Ishikawa (cell line): ENCODE results near the gene KCNB1.

ENCODE experiments used
- CEBPB ChIP-seq: IDR thresholded peaks from 2 replicates; pipeline ENCODE4 v1.6.1; 2012
- EP300 ChIP-seq: IDR thresholded peaks from 2 replicates; pipeline ENCODE4 v1.6.1; 2012; ENCODE audit warnings: borderline replicate concordance
- FOXM1 ChIP-seq: IDR thresholded peaks from 2 replicates; pipeline ENCODE4 v1.6.1; 2012; ENCODE audit warnings: low read depth, borderline replicate concordance
- MAX ChIP-seq: IDR thresholded peaks from 2 replicates; pipeline ENCODE4 v1.6.1; 2012
- NFIC ChIP-seq: IDR thresholded peaks from 2 replicates; pipeline ENCODE4 v1.6.1; 2012
- TAF1 ChIP-seq: IDR thresholded peaks from 2 replicates; pipeline ENCODE4 v1.6.1; 2012; ENCODE audit warnings: low read depth, mild to moderate bottlenecking

- TF ChIP-seq TAF1 (no peak), NFIC (no peak), CEBPB (no peak), FOXM1 (no peak), EP300 (no peak), MAX (no peak)
Measured at GRCh38 chr20:49519212-49519712, 36.8 kb upstream of the KCNB1 start.
